H7 (cell line): ENCODE results near the gene KCNC4. TPM values are rescaled to one million over a fixed set of nuclear protein-coding genes. Genes with fewer than 3 reads are reported as not detected.

Source experiments
- DNase-seq: peaks from one replicate; pipeline ENCODE4 v3.0.0; 2012
- H3K27me3 ChIP-seq: 2 replicates; pipeline ENCODE4 v1.6.0; 2011; ENCODE audit warnings: mild to moderate bottlenecking, low read length; ENCODE audit not compliant: control insufficient read depth, insufficient read depth
- H3K36me3 ChIP-seq: replicated peaks from 2 replicates; pipeline ENCODE4 v1.5.1; 2011; ENCODE audit warnings: low read length; ENCODE audit not compliant: control insufficient read depth, insufficient read depth
- H3K4me3 ChIP-seq: 2 replicates; pipeline ENCODE4 v1.5.1; 2011; ENCODE audit warnings: low read depth, mild to moderate bottlenecking, control low read depth, low read length, moderate library complexity; ENCODE audit not compliant: insufficient read depth
- total RNA-seq: library from RNA; depleted of rRNA; stranded (reverse); fragments of >200 nt; shearing (Covaris generic); gene quantifications from 2 replicates; pipeline ENCODE4 v1.2.3, GENCODE V29; 2014

Gene KCNC4
- total RNA-seq, 1 experiment from 2014 or later, result 3.3 TPM

GRCh38 chr1:110241516-110241915 lies 31.4 kb downstream of the KCNC4 start:
- DNase-seq, result no peak
- peaks cover 3% of the 10 kb centered on the region for H3K27me3 ChIP-seq
- H3K4me3 ChIP-seq, result no peak overlapping the region
- H3K36me3 ChIP-seq, result no peaks in the 10 kb centered on the region

DNA sequence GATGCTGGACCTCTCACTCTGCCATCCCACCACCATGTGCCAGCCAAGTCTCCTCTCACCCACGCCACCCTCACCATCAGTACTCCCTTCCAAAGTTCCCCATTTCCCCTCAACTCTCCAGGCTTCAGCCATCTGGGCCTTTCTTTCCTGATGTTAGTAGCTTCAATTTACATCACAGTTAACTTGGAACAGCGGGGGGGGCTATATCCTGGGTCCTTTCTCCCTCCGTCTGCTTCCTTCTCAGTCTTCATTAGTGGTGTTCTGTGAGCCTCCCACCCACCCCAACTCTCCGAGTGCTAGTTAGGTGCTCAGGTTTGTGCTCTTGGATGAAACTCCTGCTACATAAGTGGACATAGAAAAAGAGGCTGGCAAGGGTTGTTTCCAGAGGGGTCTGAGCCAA lies 31.9 kb downstream of the KCNC4 start:
- Histone ChIP-seq H3K36me3 (no peaks in the 10 kb centered on the region), H3K4me3 (no peak overlapping the region), H3K27me3 (peaks cover 3% of the 10 kb centered on the region)
- DNase-seq, result no peak

DNA sequence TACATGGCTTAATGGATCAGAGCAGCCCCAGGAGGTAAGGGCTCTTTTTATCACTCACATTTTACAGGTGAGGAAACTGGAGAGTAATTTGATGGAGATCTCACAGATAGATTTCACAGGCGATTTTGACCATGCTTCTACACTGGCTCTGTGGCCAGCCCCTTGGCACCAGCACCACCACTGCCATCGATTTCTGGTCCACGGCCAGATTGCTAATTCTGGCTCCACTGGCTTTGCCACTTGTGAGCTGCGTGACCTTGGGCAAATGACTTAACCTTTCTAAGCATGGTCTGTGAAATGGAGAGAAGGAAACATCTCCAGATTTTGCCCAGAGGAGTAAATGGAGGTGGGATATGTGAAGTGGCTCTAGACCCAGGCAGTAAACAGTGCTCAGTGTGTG lies 32.6 kb downstream of the KCNC4 start:
- no peak overlapping the region for H3K4me3 ChIP-seq
- H3K36me3 ChIP-seq, result no peaks in the 10 kb centered on the region
- no peak for DNase-seq
- H3K27me3 ChIP-seq, result peaks cover 3% of the 10 kb centered on the region

DNA sequence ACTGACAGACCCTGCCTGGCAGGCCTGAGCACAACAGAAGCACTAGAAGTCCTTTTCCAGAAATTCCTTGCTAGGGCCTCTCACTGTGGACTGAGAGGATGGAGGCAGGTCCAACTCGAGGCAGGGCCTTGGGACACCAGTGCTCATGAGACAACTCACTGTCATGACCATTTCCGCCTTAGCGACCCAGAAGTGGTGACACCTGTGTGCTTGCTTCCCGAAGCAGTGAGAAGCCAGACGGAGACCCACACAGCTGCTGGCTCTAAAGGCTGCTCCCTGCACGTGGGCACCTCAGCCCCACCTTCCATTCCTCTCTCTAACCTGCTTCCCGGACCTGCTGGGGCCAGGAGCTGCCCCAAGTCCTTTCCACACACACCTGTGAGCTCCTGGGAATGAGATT lies 33.0 kb downstream of the KCNC4 start:
- Histone ChIP-seq H3K4me3 (no peak overlapping the region), H3K27me3 (peaks cover 3% of the 10 kb centered on the region), H3K36me3 (no peaks in the 10 kb centered on the region)
- no peak for DNase-seq

DNA sequence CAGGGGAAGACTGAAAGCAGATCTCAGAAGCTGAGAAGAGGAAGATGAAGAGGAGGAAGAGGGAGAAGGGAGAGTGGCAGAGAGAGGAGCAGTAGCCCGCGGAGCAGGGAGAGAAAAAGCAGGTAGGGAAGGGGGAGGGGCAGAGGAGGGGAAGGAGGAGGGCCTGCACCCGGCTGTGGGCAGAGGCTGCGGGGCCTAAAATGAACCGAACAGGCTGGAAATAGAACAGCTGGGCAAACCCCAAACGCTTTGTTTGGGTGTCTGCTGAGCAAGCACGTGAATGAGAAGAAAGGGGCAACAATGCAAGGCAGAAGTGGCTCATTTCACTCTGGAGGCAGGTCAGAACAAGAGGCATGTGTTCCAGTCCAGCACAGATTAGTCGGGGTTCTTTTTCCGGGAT lies 33.5 kb downstream of the KCNC4 start:
- peaks cover 3% of the 10 kb centered on the region for H3K27me3 ChIP-seq
- H3K36me3 ChIP-seq, result no peaks in the 10 kb centered on the region
- DNase-seq, result no peak
- H3K4me3 ChIP-seq, result no peak overlapping the region

- no peak for DNase-seq
- Histone ChIP-seq H3K27me3 (peaks cover 3% of the 10 kb centered on the region), H3K4me3 (no peak overlapping the region), H3K36me3 (no peaks in the 10 kb centered on the region)
Measured at GRCh38 chr1:110245876-110246620, 35.9 kb downstream of the KCNC4 start.

DNA sequence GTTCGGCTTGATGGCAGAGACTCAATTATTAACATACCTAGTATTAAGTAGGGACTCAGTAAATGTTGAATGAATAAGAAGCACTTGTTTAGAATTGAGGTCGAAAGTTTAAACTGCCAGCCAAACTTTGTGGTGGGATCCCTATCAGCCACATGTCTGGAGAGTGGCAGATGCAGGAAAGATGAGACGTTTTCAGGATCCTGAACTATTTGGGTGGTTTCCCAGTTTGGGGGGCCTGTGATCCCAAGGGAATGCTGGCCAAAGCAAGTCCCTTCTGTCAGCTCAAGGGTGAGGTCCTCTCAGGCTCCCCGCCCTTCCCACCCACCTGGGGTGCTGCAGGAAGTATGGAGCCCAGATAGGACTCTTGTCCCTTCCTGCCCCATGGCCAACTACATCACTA lies 38.6 kb downstream of the KCNC4 start:
- Histone ChIP-seq H3K4me3 (no peak overlapping the region), H3K27me3 (no peaks in the 10 kb centered on the region; the same call in 1 of the 2 replicates), H3K36me3 (no peaks in the 10 kb centered on the region)
- DNase-seq, result no peak

DNA sequence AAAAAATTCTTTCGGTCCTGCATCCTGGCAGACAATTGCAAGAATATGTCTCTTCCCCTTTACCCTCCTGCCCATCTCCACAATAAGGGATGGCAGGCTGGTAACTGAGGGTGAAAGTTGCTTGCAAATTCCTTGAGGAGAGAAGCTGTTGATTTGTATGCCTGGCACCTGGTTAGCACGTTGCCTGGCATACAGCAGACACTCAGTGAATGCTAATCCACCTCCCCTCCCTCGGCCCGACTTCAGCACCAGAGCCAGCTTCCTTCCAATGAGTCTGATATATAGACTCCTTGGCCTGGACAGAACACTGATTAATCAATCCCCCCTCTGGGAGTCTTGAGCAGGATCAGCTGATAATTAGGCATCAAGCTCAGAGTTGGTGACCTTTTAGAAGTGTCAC lies 39.1 kb downstream of the KCNC4 start:
- H3K27me3 ChIP-seq, result no peaks in the 10 kb centered on the region; the same call in 1 of the 2 replicates
- no peak for DNase-seq

GRCh38 chr1:110250008-110250407 lies 39.9 kb downstream of the KCNC4 start:
- Histone ChIP-seq H3K27me3 (no peaks in the 10 kb centered on the region; the same call in 1 of the 2 replicates), H3K36me3 (no peaks in the 10 kb centered on the region), H3K4me3 (no peak overlapping the region)
- no peak for DNase-seq

More for the DNA sequence above, 39.1 kb downstream of the KCNC4 start:
- Histone ChIP-seq H3K36me3 (no peaks in the 10 kb centered on the region), H3K4me3 (no peak overlapping the region)

DNA sequence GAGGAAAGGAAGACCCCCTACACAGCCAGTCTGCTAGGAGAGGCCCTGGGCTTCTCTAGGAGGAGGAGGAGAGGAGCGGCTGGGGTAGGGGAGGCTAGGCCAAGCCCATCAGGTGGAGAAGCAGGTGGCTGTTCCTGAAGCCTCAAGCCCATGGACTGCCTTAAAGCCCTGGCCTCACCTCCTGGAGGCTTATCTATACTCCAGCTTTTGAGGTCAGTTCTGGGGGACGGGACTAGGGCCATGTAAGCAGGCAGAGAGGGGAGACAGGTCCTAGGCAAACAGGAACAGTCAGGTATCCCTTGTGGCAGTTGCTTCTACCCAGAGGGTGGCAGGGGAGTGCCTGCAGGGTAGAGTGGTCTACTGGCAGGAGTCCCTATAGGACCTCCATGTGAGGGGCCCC lies 40.6 kb downstream of the KCNC4 start:
- no peak for DNase-seq
- Histone ChIP-seq H3K4me3 (no peak overlapping the region), H3K27me3 (no peaks in the 10 kb centered on the region; the same call in 1 of the 2 replicates), H3K36me3 (no peaks in the 10 kb centered on the region)

DNA sequence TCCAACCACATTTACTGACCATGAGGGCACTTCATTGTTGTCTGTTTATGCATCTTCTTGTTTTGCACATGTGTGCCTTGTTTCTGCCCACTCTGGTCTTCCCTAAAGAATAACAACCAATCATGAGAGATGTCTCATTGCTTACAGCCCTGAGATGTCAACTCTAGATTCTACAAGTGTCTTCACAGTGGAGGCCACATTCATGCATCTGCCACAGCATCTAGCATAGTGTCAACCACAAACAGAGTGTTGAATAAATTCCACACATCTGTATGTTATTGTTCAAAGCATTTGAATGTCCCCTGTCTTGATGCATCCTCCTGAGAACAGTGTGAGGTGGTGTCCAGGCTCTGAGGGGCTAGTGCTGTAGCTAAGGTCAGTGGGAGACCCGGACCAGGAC lies 43.1 kb downstream of the KCNC4 start:
- H3K36me3 ChIP-seq, result no peaks in the 10 kb centered on the region

DNA sequence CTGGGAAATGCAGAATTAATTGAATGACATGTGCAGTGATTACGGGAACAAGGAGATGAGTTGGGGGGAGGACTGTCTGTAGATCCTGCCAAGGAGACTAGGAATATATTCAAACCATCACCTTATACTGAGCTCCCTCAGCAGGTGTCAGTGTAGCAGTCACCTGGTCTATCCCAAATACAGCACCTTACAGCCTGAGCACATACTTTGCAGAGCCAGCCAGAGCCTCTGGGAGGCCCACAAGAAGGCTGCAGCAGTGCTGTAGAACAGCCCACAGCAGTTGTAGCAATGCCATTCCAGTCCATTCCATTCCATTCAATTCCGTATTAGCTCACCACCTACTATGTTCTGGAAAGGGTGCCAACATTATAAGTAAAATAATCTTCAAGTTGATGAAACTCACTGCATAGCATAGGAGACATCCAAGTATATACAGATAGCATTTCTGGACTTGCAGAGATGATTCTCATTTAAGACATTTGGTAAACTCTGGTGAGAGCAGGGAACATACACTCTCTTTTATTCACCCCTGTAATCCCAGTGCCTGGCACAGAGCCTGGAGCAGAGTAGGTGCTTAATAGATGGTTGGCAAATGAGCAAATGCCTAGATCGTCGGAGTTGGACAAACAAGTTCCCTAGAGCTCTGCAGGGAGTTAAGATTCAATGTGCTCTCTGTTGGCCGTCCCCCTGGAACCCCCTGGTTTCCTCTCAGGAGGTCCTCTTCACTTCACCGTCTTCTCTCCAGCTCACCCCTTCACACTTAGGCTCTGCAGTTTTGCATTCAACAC lies 44.7 kb downstream of the KCNC4 start:
- no peak overlapping the region for H3K4me3 ChIP-seq
- DNase-seq, result no peak
- no peaks in the 10 kb centered on the region for H3K36me3 ChIP-seq
- peaks cover 1% of the 10 kb centered on the region; the same call in 1 of the 2 replicates for H3K27me3 ChIP-seq

More for the DNA sequence above, 43.1 kb downstream of the KCNC4 start:
- DNase-seq, result no peak
- Histone ChIP-seq H3K4me3 (no peak overlapping the region), H3K27me3 (no peaks in the 10 kb centered on the region; the same call in 1 of the 2 replicates)

- H3K4me3 ChIP-seq, result no peak overlapping the region
- peaks cover 3% of the 10 kb centered on the region; the same call in 1 of the 2 replicates for H3K27me3 ChIP-seq
- no peaks in the 10 kb centered on the region for H3K36me3 ChIP-seq
- DNase-seq, result peak; percentile 73
Measured at GRCh38 chr1:110255392-110255787, 45.3 kb downstream of the KCNC4 start.

- Histone ChIP-seq H3K27me3 (peaks cover 4% of the 10 kb centered on the region; the same call in 1 of the 2 replicates), H3K36me3 (no peaks in the 10 kb centered on the region), H3K4me3 (no peak overlapping the region)
- no peak for DNase-seq
Measured at GRCh38 chr1:110258734-110259133, 48.6 kb downstream of the KCNC4 start.

GRCh38 chr1:110259770-110260169 lies 49.7 kb downstream of the KCNC4 start:
- Histone ChIP-seq H3K27me3 (peaks cover 4% of the 10 kb centered on the region; the same call in 1 of the 2 replicates), H3K4me3 (no peak overlapping the region), H3K36me3 (no peaks in the 10 kb centered on the region)
- no peak for DNase-seq
